Cardiac muscle cell (in vitro differentiated cells and primary cell): ENCODE measurements around the gene ILRUN. TPM values are rescaled to one million over a fixed set of nuclear protein-coding genes. Genes with fewer than 3 reads are reported as not detected.

ENCODE experiments used
- DNase-seq, 2 donors: peaks; one replicate each; pipeline versions ENCODE4 v3.0.0 to v3.0.0-alpha.2; 2010 to 2017; ENCODE audit warnings: low read depth in 1 of 2, low spot score in 1 of 2
- H3K27ac ChIP-seq: fragments of 200-600 bp; sonication (generic); 2 replicates; pipeline ENCODE4 v1.5.1; 2016
- H3K27me3 ChIP-seq: fragments of 200-600 bp; sonication (generic); 2 replicates; pipeline ENCODE4 v1.6.0; 2016; ENCODE audit warnings: control low read depth
- H3K36me3 ChIP-seq: fragments of 200-600 bp; sonication (generic); 2 replicates; pipeline ENCODE4 v1.5.1; 2016; ENCODE audit warnings: control low read depth
- H3K4me1 ChIP-seq: fragments of 200-600 bp; sonication (generic); 2 replicates; pipeline ENCODE4 v1.8.1; 2017; ENCODE audit warnings: low read depth, mild to moderate bottlenecking, mixed run types
- H3K4me3 ChIP-seq: fragments of 200-600 bp; sonication (generic); 2 replicates; pipeline ENCODE4 v1.5.1; 2016; ENCODE audit warnings: mild to moderate bottlenecking
- H3K9me3 ChIP-seq: fragments of 200-600 bp; sonication (generic); 2 replicates; pipeline ENCODE4 v1.5.1; 2017; ENCODE audit warnings: low read depth, mild to moderate bottlenecking, control low read depth
- CTCF ChIP-seq: IDR thresholded peaks from 2 replicates; pipeline ENCODE4 v1.5.1; 2012; ENCODE audit warnings: low read depth, mild to moderate bottlenecking, low read length
- polyA plus RNA-seq: library from polyadenylated mRNA; unstranded; fragments of >200 nt; fragmentation: Nextera tagmentation; extraction: Ambion mirVana; gene quantifications from 2 replicates; pipeline ENCODE4 v1.2.1, GENCODE V29; 2016
- total RNA-seq: library from RNA; depleted of rRNA; stranded (reverse); fragments of >200 nt; gene quantifications from 2 replicates; pipeline ENCODE4 v1.2.3, GENCODE V29; 2016

ILRUN gene
- total and polyA plus RNA-seq, 2 experiments from 2014 or later: 14.6 to 55.9 TPM

GRCh38 chr6:34709386-34709785, 12.8 kb upstream of the ILRUN start:
- H3K4me1 ChIP-seq: peaks cover 6% of the 10 kb centered on the region
- peak overlapping the region; percentile 50 for H3K27ac ChIP-seq
- H3K27me3 ChIP-seq: no peaks in the 10 kb centered on the region
- no peaks in the 10 kb centered on the region for H3K9me3 ChIP-seq
- no peak for TF ChIP-seq CTCF
- no peaks in the 10 kb centered on the region for H3K36me3 ChIP-seq
- peak; percentile 19 to 90 for DNase-seq
- H3K4me3 ChIP-seq: no peak overlapping the region

- Histone ChIP-seq H3K9me3 (no peaks in the 10 kb centered on the region), H3K27ac (no peak overlapping the region), H3K4me3 (no peak overlapping the region), H3K36me3 (no peaks in the 10 kb centered on the region), H3K4me1 (peaks cover 6% of the 10 kb centered on the region), H3K27me3 (no peaks in the 10 kb centered on the region)
- TF ChIP-seq CTCF: no peak
- DNase-seq: peak in 1 of 2 donors; percentile 70
Measured at GRCh38 chr6:34705241-34705640, 8.7 kb upstream of the ILRUN start.

- no peaks in the 10 kb centered on the region for H3K9me3 ChIP-seq
- H3K27ac ChIP-seq: no peak overlapping the region
- H3K4me1 ChIP-seq: no peaks in the 10 kb centered on the region
- H3K36me3 ChIP-seq: no peaks in the 10 kb centered on the region
- DNase-seq: no peak
- H3K27me3 ChIP-seq: no peaks in the 10 kb centered on the region
- no peak for TF ChIP-seq CTCF
- no peak overlapping the region for H3K4me3 ChIP-seq
Measured at GRCh38 chr6:34701199-34701598, 4.6 kb upstream of the ILRUN start.

GRCh38 chr6:34697904-34698559, 1.5 kb upstream of the ILRUN start:
- no peak for TF ChIP-seq CTCF
- no peak overlapping the region for H3K27ac ChIP-seq
- DNase-seq: no peak
- H3K4me3 ChIP-seq: no peak overlapping the region
- H3K4me1 ChIP-seq: peaks cover 12% of the 10 kb centered on the region
- H3K27me3 ChIP-seq: no peaks in the 10 kb centered on the region
- H3K9me3 ChIP-seq: no peaks in the 10 kb centered on the region
- no peaks in the 10 kb centered on the region for H3K36me3 ChIP-seq

- TF ChIP-seq CTCF: no peak
- H3K36me3 ChIP-seq: no peaks in the 10 kb centered on the region
- no peaks in the 10 kb centered on the region for H3K9me3 ChIP-seq
- H3K4me3 ChIP-seq: peak overlapping the region; percentile 62
- no peaks in the 10 kb centered on the region for H3K27me3 ChIP-seq
- DNase-seq: no peak
- H3K4me1 ChIP-seq: peaks cover 12% of the 10 kb centered on the region
- no peak overlapping the region for H3K27ac ChIP-seq
Measured at GRCh38 chr6:34697544-34697836, 923 bp upstream of the ILRUN start.
